ENCODE data around the gene ARHGAP18. TPM values are rescaled to one million over a fixed set of nuclear protein-coding genes. Genes with fewer than 3 reads are reported as not detected.

Gene ARHGAP18
- total and polyA plus RNA-seq, 2 of the 13 experiments (the other 11 are each of a cell fraction or from before 2014, with no cell fraction given) = 58.2 to 115 TPM

GRCh38 chr6:129651291-129651691 lies 58.7 kb downstream of the ARHGAP18 start (continued):
- TF ChIP-seq ZHX2 (IDR thresholded peaks at IDR 0.05; ENCODE audit: low read depth) = no peak
- TF ChIP-seq ZHX2 (CRISPR knock-in tag; IDR thresholded peaks at IDR 0.05; ENCODE audit: borderline replicate concordance) = no peak
- TF ChIP-seq KDM5A (IDR thresholded peaks at IDR 0.05; ENCODE audit: borderline replicate concordance, low read length) = no peak
- no peak for TF ChIP-seq KDM3A (CRISPR knock-in tag; IDR thresholded peaks at IDR 0.05; ENCODE audit: low read depth)
- TF ChIP-seq ZNF343 (CRISPR knock-in tag; IDR thresholded peaks at IDR 0.05) = no peak
- TF ChIP-seq RXRB (CRISPR knock-in tag; IDR thresholded peaks at IDR 0.05; ENCODE audit: borderline replicate concordance) = peak; percentile 72
- no peak for TF ChIP-seq MLXIP (CRISPR knock-in tag; IDR thresholded peaks at IDR 0.05; ENCODE audit: borderline replicate concordance)
- TF ChIP-seq ZNF768 (CRISPR knock-in tag; IDR thresholded peaks at IDR 0.05) = no peak
- no peak for TF ChIP-seq THAP7 (CRISPR knock-in tag; IDR thresholded peaks at IDR 0.05)
- no peak for TF ChIP-seq HOXA7 (CRISPR knock-in tag; IDR thresholded peaks at IDR 0.05)
- TF ChIP-seq ZNF660 (CRISPR knock-in tag; IDR thresholded peaks at IDR 0.05; ENCODE audit: borderline replicate concordance, low read depth) = no peak
- no peak for TF ChIP-seq PRDM10 (CRISPR knock-in tag; IDR thresholded peaks at IDR 0.05; ENCODE audit: low read depth)
- TF ChIP-seq, protein P1, sequence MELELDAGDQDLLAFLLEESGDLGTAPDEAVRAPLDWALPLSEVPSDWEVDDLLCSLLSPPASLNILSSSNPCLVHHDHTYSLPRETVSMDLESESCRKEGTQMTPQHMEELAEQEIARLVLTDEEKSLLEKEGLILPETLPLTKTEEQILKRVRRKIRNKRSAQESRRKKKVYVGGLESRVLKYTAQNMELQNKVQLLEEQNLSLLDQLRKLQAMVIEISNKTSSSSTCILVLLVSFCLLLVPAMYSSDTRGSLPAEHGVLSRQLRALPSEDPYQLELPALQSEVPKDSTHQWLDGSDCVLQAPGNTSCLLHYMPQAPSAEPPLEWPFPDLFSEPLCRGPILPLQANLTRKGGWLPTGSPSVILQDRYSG (CRISPR knock-in tag; IDR thresholded peaks at IDR 0.05) = no peak
